ENCODE measurements around the gene LTF. TPM values are rescaled to one million over a fixed set of nuclear protein-coding genes. Genes with fewer than 3 reads are reported as not detected.

LTF gene
- total and polyA plus RNA-seq, 2 of the 13 experiments (the other 11 are each of a cell fraction or from before 2014, with no cell fraction given), result not detected

GRCh38 chr3:46490338-46491084 lies 25.8 kb upstream of the LTF start:
- H3K27ac ChIP-seq (ENCODE audit: extremely low read length, insufficient read depth, low read length), result no peak overlapping the region
- no peaks in the 10 kb centered on the region for H3K79me2 ChIP-seq (ENCODE audit: insufficient read depth, low read length)
- no peak overlapping the region for H3K9ac ChIP-seq (ENCODE audit: insufficient read depth, low read depth, low read length)
- intact Hi-C loops (cut with micrococcal nuclease; ENCODE audit: unreplicated experiment) (no loop called here), in situ Hi-C loops (cut with HindIII; ENCODE audit: extremely low pct_ligation_motif_present, low pct_unique_long_range_greater_than_20kb) (loop anchor here (5.0 kb wide), 1 partner anchor 67 kb away; no protein-coding TSS in a partner anchor)
- CTCF ChIA-PET (ENCODE audit: low intra/inter-chr PET ratio, low total read pairs), result interaction anchor here (1.9 kb wide), 1 partner anchor 68 kb away, joined by 4 read pairs; no protein-coding TSS in a partner anchor
- ATAC-seq, result no peak
- no peak overlapping the region for H3K4me3 ChIP-seq (replicated peaks in 1 of 3; ENCODE audit: insufficient read depth in 1 of 3, low read depth in 2 of 3, low read length in 3 of 3)
- H3K27me3 ChIP-seq (ENCODE audit: control insufficient read depth in 1 of 2, insufficient read depth in 2 of 2, low read length in 2 of 2), result no peaks in the 10 kb centered on the region; a peak in 1 of 5 replicates
- H3K9me3 ChIP-seq (ENCODE audit: low read length), result no peaks in the 10 kb centered on the region
- 19% methylated on average over 6 of the region's 6 CpGs for WGBS (ENCODE audit: low lambda C conversion rate)
- POLR2A ChIA-PET, result interaction anchor here (2.3 kb wide), 1 partner anchor 68 kb away, joined by 8 read pairs; no protein-coding TSS in a partner anchor
- peaks cover 5% of the 10 kb centered on the region for H3K4me1 ChIP-seq (ENCODE audit: insufficient read depth, low read length)
- no peaks in the 10 kb centered on the region for H3K36me3 ChIP-seq (replicated peaks in 1 of 2; ENCODE audit: control insufficient read depth in 1 of 2, insufficient read depth in 2 of 2, low read length in 2 of 2)
- H4K20me1 ChIP-seq (ENCODE audit: insufficient read depth, low read length), result no peaks in the 10 kb centered on the region
- no peak for DNase-seq (ENCODE audit: low spot score)
- no peak overlapping the region for H2AFZ ChIP-seq (ENCODE audit: low read length)
- FAIRE-seq, result no peak
- H3K4me2 ChIP-seq (ENCODE audit: low read depth, low read length), result no peak overlapping the region
- TF ChIP-seq PAF1 (CRISPR knock-in tag; IDR thresholded peaks at IDR 0.05) (no peak), ZBTB39 (CRISPR knock-in tag; IDR thresholded peaks at IDR 0.05) (no peak), ZBTB8A (CRISPR knock-in tag; IDR thresholded peaks at IDR 0.05; ENCODE audit: borderline replicate concordance, low read depth) (no peak), CREBL2 (CRISPR knock-in tag; IDR thresholded peaks at IDR 0.05; ENCODE audit: borderline replicate concordance) (no peak), BRCA1 (CRISPR knock-in tag; IDR thresholded peaks at IDR 0.05) (no peak)
- BruUV-seq (replicated peaks), result no TSS peak

Data from HepG2 (cell line).